ENCODE measurements around the gene UXT. TPM values are rescaled to one million over a fixed set of nuclear protein-coding genes. Genes with fewer than 3 reads are reported as not detected.
"Not testable (repeated sequence)": the region's sequence is repeated elsewhere in the genome, so short reads cannot be mapped to it uniquely, and the experiment has no call there.

The UXT gene
- total and polyA plus RNA-seq, 2 donors (not counting 1 experiment from before 2014, with no cell fraction given): 111 to 141 TPM

GRCh38 chrX:47687263-47687662 is 28.3 kb upstream of the UXT start:
- no peaks in the 10 kb centered on the region for H3K36me3 ChIP-seq (ENCODE audit: control insufficient read depth, insufficient read depth, low read length)
- no peaks in the 10 kb centered on the region for H3K4me1 ChIP-seq (ENCODE audit: control insufficient read depth, extremely low read depth, insufficient read depth, low read length)
- no peaks in the 10 kb centered on the region for H3K27me3 ChIP-seq (ENCODE audit: control insufficient read depth, insufficient read depth, low read length)
- H4K20me1 ChIP-seq (ENCODE audit: control insufficient read depth, extremely low read depth, insufficient read depth, low read length): no peaks in the 10 kb centered on the region
- H3K9me3 ChIP-seq (ENCODE audit: control insufficient read depth, insufficient read depth, low read depth, low read length): no peaks in the 10 kb centered on the region
- no peak overlapping the region for H3K4me2 ChIP-seq (ENCODE audit: extremely low read depth, insufficient read depth, low read length)
- TF ChIP-seq CTCF (conservative IDR thresholded peaks at IDR 0.05 in 1 of 2, IDR thresholded peaks at IDR 0.05 in 1 of 2; ENCODE audit: low read depth in 1 of 2, low read length in 2 of 2) (no peak), EZH2 (IDR thresholded peaks at IDR 0.05; ENCODE audit: low read length, missing control alignments) (no peak)
- H3K9ac ChIP-seq (ENCODE audit: insufficient read depth, low read length): no peak overlapping the region
- no peaks in the 10 kb centered on the region for H3K79me2 ChIP-seq (ENCODE audit: control insufficient read depth, insufficient read depth, low read length)
- DNase-seq (ENCODE audit: low read depth in 2 of 2): no peak
- no peak overlapping the region for H3K27ac ChIP-seq (ENCODE audit: insufficient read depth, low read length)
- H2AFZ ChIP-seq (ENCODE audit: low read length): no peak overlapping the region
- H3K4me3 ChIP-seq (replicated peaks in 1 of 4; ENCODE audit: control extremely low read depth in 1 of 4, insufficient read depth in 1 of 4, low read depth in 3 of 4, low read length in 4 of 4): no peak overlapping the region

GRCh38 chrX:47683829-47684205 is 24.8 kb upstream of the UXT start:
- Histone ChIP-seq H3K27ac (ENCODE audit: insufficient read depth, low read length) (no peak overlapping the region), H3K4me2 (ENCODE audit: extremely low read depth, insufficient read depth, low read length) (no peak overlapping the region), H3K9ac (ENCODE audit: insufficient read depth, low read length) (no peak overlapping the region), H4K20me1 (ENCODE audit: control insufficient read depth, extremely low read depth, insufficient read depth, low read length) (no peaks in the 10 kb centered on the region), H3K36me3 (ENCODE audit: control insufficient read depth, insufficient read depth, low read length) (no peaks in the 10 kb centered on the region), H3K79me2 (ENCODE audit: control insufficient read depth, insufficient read depth, low read length) (no peaks in the 10 kb centered on the region), H3K27me3 (ENCODE audit: control insufficient read depth, insufficient read depth, low read length) (no peaks in the 10 kb centered on the region), H3K9me3 (ENCODE audit: control insufficient read depth, insufficient read depth, low read depth, low read length) (no peaks in the 10 kb centered on the region), H3K4me1 (ENCODE audit: control insufficient read depth, extremely low read depth, insufficient read depth, low read length) (no peaks in the 10 kb centered on the region), H3K4me3 (replicated peaks in 1 of 4; ENCODE audit: control extremely low read depth in 1 of 4, insufficient read depth in 1 of 4, low read depth in 3 of 4, low read length in 4 of 4) (no peak overlapping the region), H2AFZ (ENCODE audit: low read length) (no peak overlapping the region)
- TF ChIP-seq CTCF (conservative IDR thresholded peaks at IDR 0.05 in 1 of 2, IDR thresholded peaks at IDR 0.05 in 1 of 2; ENCODE audit: low read depth in 1 of 2, low read length in 2 of 2) (no peak), EZH2 (IDR thresholded peaks at IDR 0.05; ENCODE audit: low read length, missing control alignments) (no peak)
- DNase-seq (ENCODE audit: low read depth in 2 of 2): no peak

- H3K27me3 ChIP-seq (ENCODE audit: control insufficient read depth, insufficient read depth, low read length): no peaks in the 10 kb centered on the region
- TF ChIP-seq EZH2 (IDR thresholded peaks at IDR 0.05; ENCODE audit: low read length, missing control alignments) (no peak), CTCF (conservative IDR thresholded peaks at IDR 0.05 in 1 of 2, IDR thresholded peaks at IDR 0.05 in 1 of 2; ENCODE audit: low read depth in 1 of 2, low read length in 2 of 2) (no peak)
- H3K4me3 ChIP-seq (replicated peaks in 1 of 4; ENCODE audit: control extremely low read depth in 1 of 4, insufficient read depth in 1 of 4, low read depth in 3 of 4, low read length in 4 of 4): no peak overlapping the region
Measured at GRCh38 chrX:47683184-47683828, 24.3 kb upstream of the UXT start.

GRCh38 chrX:47675959-47676859 is 17.2 kb upstream of the UXT start:
- H3K9ac ChIP-seq (ENCODE audit: insufficient read depth, low read length); H3K79me2 ChIP-seq (ENCODE audit: control insufficient read depth, insufficient read depth, low read length); H3K36me3 ChIP-seq (ENCODE audit: control insufficient read depth, insufficient read depth, low read length); H2AFZ ChIP-seq (ENCODE audit: low read length); H3K27me3 ChIP-seq (ENCODE audit: control insufficient read depth, insufficient read depth, low read length); DNase-seq (ENCODE audit: low read depth in 2 of 2); H3K4me1 ChIP-seq (ENCODE audit: control insufficient read depth, extremely low read depth, insufficient read depth, low read length); H3K27ac ChIP-seq (ENCODE audit: insufficient read depth, low read length); H3K4me3 ChIP-seq (replicated peaks in 1 of 4; ENCODE audit: control extremely low read depth in 1 of 4, insufficient read depth in 1 of 4, low read depth in 3 of 4, low read length in 4 of 4); H3K9me3 ChIP-seq (ENCODE audit: control insufficient read depth, insufficient read depth, low read depth, low read length); H3K4me2 ChIP-seq (ENCODE audit: extremely low read depth, insufficient read depth, low read length); H4K20me1 ChIP-seq (ENCODE audit: control insufficient read depth, extremely low read depth, insufficient read depth, low read length): not testable (repeated sequence)

More at GRCh38 chrX:47683184-47683828, 24.3 kb upstream of the UXT start:
- no peak for DNase-seq (ENCODE audit: low read depth in 2 of 2)
- H3K4me2 ChIP-seq (ENCODE audit: extremely low read depth, insufficient read depth, low read length): no peak overlapping the region
- no peaks in the 10 kb centered on the region for H3K36me3 ChIP-seq (ENCODE audit: control insufficient read depth, insufficient read depth, low read length)
- no peak overlapping the region for H3K27ac ChIP-seq (ENCODE audit: insufficient read depth, low read length)
- no peaks in the 10 kb centered on the region for H3K4me1 ChIP-seq (ENCODE audit: control insufficient read depth, extremely low read depth, insufficient read depth, low read length)
- no peak overlapping the region for H2AFZ ChIP-seq (ENCODE audit: low read length)
- H3K79me2 ChIP-seq (ENCODE audit: control insufficient read depth, insufficient read depth, low read length): no peaks in the 10 kb centered on the region
- H3K9me3 ChIP-seq (ENCODE audit: control insufficient read depth, insufficient read depth, low read depth, low read length): no peaks in the 10 kb centered on the region
- no peaks in the 10 kb centered on the region for H4K20me1 ChIP-seq (ENCODE audit: control insufficient read depth, extremely low read depth, insufficient read depth, low read length)
- no peak overlapping the region for H3K9ac ChIP-seq (ENCODE audit: insufficient read depth, low read length)
